Cardiac septum (tissue), 1 donor: ENCODE data around the gene CNOT1. TPM values are rescaled to one million over a fixed set of nuclear protein-coding genes. Genes with fewer than 3 reads are reported as not detected.

Source experiments
- DNase-seq: peaks from one replicate; pipeline ENCODE4 v3.0.0-alpha.2; 2020; ENCODE audit warnings: low spot score
- intact Hi-C: fragments of 100-400 bp; cut with DNase I; formaldehyde crosslinking; loops from one replicate; pipeline ENCODE4 v1.14.0; 2022
- total RNA-seq: library from RNA; stranded (reverse); fragmentation: NEBNext Ultra II Directional; extraction: Animal tissue kit (Norgen Biotek cat#: 25700); gene quantifications from one replicate; pipeline ENCODE4 v1.2.1, GENCODE V29; 2021
- donor health status: DM: no; HTN: no; CAD: no.

The CNOT1 gene
- total RNA-seq, 1 donor from 2014 or later: 85.6 TPM

DNA sequence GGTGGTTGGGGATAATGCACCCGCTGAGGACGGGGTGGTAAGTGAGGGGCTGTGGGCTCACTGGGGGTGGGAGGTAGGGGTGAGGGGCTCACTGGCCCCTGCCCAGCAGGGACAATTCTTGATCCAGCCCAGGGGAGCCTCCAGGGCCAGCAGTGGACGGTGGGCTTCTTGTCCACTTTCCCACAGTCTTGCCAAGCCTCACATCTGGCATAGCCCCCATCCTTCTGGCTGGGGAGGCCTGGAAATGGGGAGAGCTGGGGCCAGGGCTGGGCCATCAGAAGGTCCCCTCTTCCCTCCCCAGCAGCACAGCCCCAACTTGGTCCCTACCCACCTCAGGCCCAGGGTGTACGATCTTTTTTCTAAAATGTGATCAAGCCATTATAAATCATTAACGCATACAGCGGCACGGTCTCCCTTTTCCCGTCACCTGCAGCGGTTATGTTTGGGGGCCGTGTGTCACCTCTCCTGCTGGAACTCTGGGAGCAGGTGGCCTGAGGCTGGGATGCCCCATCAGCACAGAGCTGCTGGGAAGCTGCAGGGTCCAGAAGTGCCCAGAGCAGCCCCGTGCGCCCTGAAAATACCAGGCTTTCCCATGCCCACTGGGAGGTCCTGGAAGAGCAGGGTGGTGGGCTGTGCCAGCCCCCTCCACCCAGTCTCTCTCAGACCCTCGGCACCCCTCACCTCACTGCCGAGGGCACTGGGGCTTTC lies 121.5 kb downstream of the CNOT1 start:
- no peak for DNase-seq
- intact Hi-C loops: no loop called here

DNA sequence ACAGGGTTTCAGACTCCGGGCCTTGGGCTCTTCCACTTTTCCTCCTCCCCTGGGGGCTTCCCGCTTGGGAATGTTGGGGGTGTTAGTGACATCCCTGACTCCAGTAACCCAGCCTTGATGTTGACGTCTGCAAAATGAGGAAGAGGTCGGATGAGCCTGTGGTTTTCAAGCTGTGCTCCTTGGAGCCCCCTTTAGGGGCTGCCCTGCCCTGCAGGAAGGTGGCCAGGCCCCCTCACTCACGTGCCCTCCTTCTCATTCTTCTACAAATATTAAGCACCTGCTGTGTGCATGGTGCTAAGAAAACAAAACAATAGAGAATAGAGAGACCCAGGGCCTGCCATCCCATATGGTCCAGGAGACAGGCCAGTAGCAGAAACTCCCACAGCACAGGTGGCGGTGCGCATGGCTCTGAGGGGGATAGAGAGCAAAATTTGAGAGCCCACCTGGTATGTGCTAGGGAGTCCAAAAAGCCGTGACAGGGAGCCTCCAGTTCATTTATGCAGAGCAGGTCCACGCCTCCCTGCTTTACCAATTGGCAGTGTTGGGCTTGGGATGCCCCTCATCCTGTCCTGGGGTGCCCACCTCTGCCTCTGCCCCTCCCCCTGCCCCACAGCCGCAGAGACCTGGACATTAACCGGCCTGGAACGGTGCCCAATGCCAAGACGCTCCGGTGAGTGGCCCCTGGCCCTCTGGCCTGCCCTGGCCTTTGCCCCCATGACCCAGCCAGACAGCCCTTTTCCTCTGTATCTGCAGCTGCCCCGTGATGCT lies 122.2 kb downstream of the CNOT1 start:
- peak; percentile 71 for DNase-seq
- intact Hi-C loops: no loop called here

DNA sequence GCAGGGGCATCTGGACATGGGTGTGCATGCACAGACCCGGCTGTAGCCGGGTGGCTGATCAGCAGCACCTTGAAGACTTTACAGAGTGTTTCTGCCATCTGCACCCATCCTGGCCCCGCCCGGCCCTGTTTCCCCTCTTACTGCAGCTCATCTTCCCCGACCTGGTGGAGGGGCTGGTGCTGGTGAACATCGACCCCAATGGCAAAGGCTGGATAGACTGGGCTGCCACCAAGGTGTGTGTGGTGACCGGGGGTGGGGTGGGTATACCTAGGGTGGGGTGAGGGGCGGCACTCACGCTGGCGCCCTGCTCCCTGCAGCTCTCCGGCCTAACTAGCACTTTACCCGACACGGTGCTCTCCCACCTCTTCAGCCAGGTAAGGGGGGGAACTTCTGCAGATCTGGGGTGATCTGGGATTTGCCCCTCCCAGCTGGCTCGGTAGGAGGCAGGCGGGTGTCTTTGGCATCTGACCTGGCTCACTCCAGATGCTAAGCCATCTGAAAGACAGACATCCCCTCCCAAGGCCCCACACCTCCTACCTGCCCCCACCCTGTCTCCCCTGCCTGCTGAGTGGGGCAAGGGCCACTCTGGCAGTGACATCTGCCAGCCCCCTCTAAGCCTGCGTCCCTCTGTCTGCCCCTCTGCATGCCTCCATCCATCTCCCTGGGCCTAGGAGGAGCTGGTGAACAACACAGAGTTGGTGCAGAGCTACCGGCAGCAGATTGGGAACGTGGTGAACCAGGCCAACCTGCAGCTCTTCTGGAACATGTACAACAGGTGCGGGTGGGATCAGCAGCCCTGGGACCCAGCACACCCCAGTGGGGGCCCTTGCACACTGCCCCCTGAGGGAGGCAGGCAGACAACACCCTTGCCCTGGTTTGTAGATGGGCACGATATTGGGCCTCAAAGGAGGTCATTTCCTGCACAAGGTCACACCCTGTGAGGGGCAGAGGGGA lies 123.1 kb downstream of the CNOT1 start:
- intact Hi-C loops: no loop called here
- DNase-seq: peak; percentile 63

DNA sequence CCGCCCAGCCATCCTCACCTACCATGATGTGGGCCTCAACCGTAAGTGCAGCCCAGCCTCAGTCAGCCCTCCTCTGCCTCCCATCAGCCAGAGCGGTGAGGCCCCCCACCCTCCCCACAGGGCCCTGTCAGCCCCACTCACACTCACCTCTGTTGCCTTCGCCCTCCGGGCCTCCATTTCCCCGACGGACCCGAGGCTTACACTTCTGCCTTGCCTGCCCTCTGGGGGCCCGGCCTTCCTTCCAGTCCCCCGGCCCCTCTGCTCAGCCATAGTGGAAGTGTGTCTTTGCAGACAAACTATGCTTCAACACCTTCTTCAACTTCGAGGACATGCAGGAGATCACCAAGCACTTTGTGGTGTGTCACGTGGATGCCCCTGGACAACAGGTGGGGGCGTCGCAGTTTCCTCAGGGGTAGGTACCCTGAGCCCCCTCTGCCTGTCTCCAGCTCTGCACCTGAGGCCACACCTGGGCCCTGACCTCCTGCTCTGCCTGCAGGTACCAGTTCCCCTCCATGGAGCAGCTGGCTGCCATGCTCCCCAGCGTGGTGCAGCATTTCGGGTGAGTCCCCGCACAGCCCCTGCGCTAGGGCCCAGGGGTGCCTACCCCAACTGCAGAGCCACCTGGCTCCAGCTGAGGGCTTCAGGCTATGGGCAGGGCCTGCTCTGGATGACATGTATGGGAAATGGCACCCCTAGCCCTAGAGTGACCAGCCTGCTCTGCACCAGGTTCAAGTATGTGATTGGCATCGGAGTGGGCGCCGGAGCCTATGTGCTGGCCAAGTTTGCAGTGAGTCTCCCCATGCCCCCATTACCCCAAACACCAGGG lies 125.5 kb downstream of the CNOT1 start:
- intact Hi-C loops: no loop called here

DNA sequence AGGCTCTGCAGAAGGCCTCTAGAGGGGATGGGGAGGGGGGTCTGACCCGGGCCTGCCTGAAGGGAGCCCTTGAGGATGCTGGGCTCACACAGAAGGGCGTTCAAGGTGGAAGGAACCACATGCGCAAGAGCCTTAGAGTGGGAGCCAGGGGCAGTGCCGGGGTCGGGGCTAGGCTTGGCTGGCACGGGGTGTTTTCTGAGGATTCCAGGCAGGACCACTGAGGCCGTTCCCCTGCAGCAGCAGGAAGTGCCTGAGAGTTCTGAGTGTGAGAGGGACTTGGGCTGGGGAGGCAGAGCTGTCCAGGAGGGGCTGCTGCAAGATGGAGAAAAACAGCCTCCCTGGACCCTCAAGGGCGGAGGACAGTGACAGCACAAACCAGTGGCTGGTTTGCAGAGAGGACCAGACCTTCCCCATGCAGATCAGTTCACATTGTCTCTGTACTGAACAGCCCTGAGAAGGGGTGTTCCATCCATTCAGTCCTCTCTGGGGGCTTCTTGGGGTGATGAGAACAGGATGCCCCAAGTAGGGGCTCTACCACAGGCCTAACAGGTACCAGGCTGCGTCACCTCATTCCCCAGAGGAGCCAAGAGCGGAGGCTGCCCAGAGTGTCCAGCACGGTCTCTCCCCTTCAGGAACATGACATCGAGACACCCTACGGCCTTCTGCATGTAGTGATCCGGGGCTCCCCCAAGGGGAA lies 126.3 kb downstream of the CNOT1 start:
- peak; percentile 67 for DNase-seq
- intact Hi-C loops: no loop called here

More for the DNA sequence above, 125.5 kb downstream of the CNOT1 start:
- DNase-seq: peak; percentile 74

DNA sequence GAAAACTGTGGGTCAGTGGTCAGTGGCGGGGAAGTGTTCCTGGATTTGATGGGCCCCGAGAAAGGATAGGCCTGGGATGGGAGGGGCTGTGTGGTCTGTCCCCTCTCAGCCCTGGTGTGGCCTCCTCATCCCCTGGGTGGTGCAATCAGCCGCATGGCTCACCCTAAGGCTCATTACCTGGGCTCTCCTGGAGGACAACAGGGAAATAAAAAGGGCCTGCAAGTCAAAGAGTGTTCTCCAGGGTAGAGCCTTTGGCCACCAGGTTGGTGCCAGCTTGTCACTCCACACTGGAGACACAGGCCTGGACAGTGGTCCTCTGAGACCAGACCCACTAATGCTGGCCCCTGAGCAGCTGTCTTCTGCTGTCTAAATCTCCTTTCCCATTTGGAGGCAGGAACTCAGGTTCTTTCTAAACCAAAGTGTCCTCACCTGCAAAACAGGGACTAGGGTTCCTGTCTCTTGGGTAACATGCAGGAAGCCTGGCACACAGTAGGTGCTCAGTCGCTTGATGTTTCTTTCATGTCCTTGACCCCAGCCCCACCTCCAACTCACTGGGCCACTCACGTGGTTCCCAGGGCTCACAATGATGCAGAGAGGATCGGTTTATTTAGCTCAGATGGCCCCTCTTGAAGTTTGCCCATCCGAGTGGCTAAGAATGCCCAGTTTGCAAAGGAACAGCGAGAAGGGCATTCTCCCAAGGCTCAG lies 127.3 kb downstream of the CNOT1 start:
- intact Hi-C loops: no loop called here
- no peak for DNase-seq

DNA sequence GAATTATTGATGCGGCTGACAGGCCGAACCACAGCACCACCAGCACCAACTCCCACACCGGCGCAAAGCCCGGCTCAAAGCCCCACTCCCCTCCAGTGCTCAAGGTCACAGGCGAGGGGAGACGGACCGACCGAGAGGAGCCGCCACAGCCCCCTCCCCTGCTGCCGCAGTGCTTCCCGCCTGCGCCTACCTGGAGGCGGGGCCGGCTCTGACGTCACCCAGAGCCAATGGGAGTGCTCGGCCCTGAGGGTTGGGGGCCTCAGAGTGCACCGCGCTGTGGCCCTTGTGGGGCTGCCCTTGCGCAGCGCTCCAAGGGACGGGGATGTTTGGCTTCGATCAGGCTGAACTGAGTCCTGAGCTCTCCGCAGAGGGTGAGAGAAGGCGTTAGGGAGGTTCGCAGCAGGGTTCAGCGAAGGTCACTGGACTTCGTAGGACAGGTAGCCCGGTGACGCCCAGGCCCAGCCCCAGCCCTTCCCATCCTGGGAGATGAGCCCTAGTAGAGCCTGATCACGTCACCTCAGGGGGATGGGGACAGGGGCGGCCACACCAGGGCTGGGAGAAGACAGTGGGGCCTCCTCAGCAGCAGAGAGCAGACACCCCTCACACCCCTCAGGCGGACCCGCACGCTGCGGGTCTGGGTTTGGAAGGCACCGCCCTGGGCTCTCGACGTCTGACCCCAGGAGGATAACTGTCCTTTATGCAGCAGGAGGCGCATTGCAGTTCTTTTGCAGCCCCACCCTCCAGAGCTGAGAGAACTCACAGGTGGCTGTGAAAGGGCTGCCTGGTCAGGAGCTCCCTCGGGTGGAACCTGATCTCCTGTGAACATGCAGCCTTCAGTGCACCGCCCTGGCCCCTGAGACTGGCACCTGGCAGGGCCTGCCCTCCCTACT lies 128.1 kb downstream of the CNOT1 start:
- intact Hi-C loops: no loop called here
- DNase-seq: peak; percentile 59

DNA sequence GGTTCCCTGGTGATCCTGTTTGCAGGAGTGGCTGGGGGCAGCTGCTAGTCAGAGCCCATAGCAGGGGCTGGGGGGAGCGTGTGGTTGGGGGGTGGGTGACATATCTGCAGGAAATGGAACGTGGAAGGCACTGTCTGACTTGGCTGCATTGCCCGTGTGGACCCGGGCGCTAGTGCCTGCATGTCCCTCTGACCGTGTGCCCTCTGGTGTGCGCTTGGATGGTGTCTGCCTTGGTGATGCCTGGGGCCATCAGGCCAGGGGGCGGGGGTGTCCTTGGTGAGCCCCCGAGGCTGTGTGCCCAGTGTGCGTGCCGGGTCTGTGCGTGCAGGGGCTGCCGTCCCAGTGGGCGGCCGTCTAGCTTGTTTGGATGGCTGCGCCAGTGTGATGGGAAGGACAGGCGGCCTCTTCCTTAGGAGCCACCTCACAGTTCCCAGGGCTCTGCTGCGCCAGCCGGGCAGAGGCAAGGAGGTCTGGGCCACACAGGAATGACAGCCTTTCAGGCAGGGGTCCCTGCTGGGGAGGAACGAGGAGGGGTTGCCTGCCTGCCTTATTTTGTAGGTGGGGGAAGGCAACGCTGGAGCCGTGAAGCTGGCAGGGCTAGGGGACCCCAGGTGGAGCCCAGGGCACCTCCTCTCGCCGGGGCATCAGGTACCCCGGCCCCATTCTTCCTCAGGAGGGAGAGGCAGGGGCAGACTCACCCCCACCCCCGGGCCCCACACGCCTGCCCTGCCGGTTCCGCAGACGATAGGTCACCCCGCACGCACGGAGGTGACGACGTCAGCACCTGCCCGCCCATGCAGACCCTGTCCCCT lies 129.0 kb downstream of the CNOT1 start:
- intact Hi-C loops: no loop called here
- peak; percentile 71 for DNase-seq

DNA sequence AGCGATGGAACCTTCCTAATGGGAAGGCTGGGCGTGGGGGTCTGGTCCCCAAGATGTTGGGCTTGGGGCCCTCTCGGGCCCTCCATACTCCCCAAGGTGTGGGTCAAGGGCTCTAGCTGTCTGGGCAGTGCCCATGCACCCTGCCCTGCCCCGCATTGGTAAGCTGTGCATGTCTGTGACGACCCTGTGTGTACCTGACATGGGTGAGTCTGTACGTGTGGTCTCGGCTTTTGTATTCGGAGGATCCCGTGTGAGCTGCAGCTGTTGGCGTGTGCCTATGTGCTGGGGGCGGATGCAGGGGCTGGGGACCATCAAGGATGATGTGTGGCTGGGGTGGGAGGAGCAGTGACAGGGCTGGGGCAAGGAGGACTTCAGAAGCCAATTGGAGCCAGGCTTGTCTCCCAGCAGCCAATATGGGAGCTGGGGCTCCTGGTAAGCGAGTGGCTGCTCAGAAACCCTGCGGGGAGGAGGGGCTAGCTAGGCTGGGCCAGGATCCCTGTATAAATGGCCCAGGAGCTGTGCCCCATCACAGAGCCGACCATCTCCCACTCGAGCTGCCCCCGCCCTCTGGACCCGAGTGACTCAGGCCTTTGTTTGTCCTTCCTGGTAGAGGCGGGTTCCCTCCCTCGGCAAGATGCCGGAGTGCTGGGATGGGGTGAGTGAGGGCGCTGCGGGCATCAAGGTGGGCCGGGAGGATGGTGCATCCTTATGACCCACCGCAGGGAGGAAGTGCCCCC lies 129.8 kb downstream of the CNOT1 start, which contains the start of gene NDRG4:
Gene NDRG4 (plus strand): TSS at position 529 of the 737 bp plus-strand sequence. CDS start 106 bp downstream, at position 635.
- intact Hi-C loops: no loop called here
- no peak for DNase-seq

DNA sequence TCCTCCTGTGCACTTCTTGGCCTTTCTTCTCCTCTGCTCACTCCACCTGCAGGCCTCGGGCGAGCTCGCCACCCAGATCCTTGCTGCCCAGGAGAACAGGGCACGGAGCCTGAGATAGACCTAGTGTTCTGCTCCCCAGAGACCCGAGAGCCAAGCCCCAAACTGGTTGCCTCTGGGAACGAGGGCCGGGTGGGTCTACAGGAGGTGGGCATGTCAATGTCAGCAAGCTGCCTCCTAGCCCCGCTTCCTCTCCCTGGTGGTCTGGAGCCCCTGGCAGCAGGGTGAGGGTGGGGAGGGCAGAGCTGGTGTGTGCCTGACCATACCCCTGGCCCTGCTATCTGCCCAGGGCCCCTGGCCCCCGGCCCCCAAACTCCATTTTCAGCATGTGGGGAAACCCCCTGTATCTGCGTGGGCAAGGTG lies 130.5 kb downstream of the CNOT1 start:
- DNase-seq: no peak
- intact Hi-C loops: no loop called here

DNA sequence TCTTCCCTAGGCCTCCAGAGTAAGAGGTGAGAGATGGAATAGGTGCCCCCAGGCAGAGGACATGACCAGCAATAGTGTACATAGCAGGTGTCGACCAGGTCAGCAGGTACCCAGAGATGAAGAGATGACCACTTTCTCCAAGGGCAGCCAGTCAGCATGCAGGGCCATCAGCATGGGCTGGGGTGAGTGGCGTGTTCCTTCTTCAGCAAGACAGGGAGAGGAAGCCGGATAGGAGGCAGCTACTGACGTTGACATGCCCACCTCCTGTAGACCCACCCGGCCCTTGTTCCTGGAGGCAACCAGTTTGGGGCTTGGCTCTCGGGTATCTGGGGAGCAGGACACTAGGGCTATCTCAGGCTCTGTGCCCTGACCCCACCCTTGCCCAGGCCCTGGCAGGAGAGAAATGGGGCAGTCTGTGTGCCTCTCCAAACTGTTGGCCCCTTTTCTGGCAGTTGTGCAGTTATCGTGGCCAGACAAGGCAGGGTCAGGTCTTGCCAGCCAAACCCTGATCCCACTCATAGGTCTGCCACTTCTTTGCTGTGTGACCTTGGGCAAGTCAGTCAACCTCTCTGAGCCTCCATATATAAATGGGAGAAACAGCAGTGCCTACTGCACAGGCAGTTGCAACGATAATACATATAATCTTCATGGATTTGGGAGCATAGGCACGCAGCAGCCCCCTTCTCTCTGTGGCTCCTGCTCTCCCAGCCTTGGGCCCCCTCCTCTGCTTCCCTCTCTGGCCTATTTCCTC lies 131.1 kb downstream of the CNOT1 start:
- intact Hi-C loops: no loop called here
- DNase-seq: no peak

DNA sequence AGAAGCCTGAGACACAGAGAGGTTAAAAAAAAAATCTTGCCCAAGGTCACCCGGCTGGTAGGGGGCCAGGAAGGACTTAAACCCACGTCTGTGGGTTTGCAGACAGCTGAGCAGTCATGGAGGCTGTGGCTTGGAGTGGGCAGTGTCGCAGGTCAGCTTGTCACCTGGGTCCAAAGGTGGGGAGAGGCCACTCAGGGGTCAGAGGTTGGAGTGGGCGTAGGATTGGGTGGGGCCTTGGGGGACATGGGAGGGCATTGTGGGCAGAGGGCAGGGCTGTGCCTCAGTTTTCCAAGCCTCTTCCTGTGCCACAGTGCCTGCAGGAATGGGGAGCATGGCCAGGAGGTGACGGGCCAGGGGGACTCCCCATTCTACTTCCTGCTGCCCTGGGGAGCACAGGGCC lies 131.7 kb downstream of the CNOT1 start:
- intact Hi-C loops: no loop called here
- peak; percentile 74 for DNase-seq

DNA sequence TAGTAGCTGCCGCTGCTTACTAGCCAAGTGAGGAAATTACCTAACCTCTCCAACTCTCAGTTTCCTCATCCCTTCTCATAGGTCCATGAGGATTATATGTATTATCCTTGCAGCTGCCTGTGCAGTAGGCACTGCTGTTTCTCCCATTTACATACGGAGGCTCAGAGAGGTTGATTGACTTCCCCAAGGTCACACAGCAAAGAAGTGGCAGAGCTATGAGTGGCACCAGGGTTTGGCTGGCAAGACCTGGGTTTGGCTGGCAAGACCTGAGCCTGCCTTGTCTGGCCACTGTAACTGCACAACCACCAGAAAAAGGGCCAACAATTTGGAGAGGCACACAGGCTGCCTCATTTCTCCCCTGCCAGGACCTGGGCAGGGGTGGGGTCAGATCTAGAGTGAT lies 132.2 kb downstream of the CNOT1 start:
- DNase-seq: no peak
- intact Hi-C loops: no loop called here

DNA sequence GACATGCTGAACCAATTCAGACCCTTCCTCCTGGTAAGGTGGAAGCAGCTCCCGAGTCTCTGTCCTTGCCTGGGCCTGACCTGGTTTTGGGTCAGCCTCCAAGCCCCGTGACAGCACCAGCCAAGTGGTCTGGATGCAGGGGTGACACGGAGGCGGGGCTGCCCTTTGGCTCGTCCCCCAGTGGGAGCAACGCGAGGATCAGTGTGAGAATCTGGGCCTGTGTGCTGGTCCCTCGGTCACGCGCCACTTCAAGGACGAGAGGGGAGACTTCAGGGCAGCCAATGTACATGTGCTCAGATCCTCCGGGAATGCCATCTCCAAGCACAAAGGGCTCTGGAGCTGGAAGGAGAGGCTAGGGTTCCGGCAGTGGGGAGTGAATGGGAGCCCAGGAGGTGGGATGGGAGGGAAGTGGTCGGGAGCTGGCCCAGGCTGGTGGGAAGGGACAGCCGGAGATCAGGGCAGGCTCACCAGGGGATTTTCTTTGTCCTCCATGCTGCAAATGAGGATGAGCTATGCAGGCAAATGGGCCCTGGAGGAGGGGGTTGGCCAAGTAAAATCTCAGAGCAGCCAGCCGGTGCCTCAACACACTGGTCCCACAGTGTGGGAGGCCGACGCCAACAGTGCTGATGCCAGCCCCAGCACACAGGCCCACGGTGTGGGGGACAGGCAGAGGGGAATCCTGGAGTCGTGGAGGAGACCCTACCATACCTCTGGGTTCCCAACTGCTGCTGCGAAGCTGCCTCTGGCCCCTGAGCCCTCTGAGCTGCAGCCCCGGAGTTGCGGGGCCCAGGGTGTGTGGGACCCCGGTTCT lies 133.9 kb downstream of the CNOT1 start:
- intact Hi-C loops: no loop called here
- peak; percentile 76 for DNase-seq
